Right atrium auricular region (tissue), 2 donors: Measurements from ENCODE around the gene CNNM2. TPM values are rescaled to one million over a fixed set of nuclear protein-coding genes. Genes with fewer than 3 reads are reported as not detected.
"Not testable (repeated sequence)": the region's sequence is repeated elsewhere in the genome, so short reads cannot be mapped to it uniquely, and the experiment has no call there.

Source experiments
- DNase-seq: peaks from one replicate; pipeline ENCODE4 v3.0.0-alpha.2; 2019; ENCODE audit warnings: low spot score
- H3K27ac ChIP-seq, 2 donors: fragments of 200-600 bp; sonication (generic); 1 replicate in 1 of 2; 2 replicates in 1 of 2; pipeline ENCODE4 v1.5.1; 2016 to 2019
- H3K27me3 ChIP-seq, 2 donors: fragments of 200-600 bp; sonication (generic); one replicate each; pipeline versions ENCODE4 v1.5.1 to v1.6.0; 2017 to 2019
- H3K36me3 ChIP-seq: fragments of 200-600 bp; sonication (generic); one replicate; pipeline ENCODE4 v1.5.1; 2016
- H3K4me1 ChIP-seq, 2 donors: fragments of 200-600 bp; sonication (generic); one replicate each; pipeline versions ENCODE4 v1.5.1 to v1.6.0; 2017 to 2019
- H3K4me3 ChIP-seq, 2 donors: fragments of 200-600 bp; sonication (generic); 1 replicate in 1 of 2; 2 replicates in 1 of 2; pipeline ENCODE4 v1.5.1; 2017 to 2019; ENCODE audit warnings: mild to moderate bottlenecking in 1 of 2, moderate library complexity in 1 of 2
- H3K9me3 ChIP-seq, 2 donors: fragments of 200-600 bp; sonication (generic); one replicate each; pipeline ENCODE4 v1.5.1; 2019
- total RNA-seq, 2 donors: library from RNA; depleted of rRNA; stranded (reverse); fragments of >200 nt; gene quantifications; one replicate each; pipeline ENCODE4 v1.1.0, GENCODE V29; 2016
- TF ChIP-seq, protein P1 (sequence below), 2 donors: fragments of 200-600 bp; sonication (generic); IDR thresholded peaks; one replicate each; pipeline ENCODE4 v1.5.1; 2019; ENCODE audit warnings: antibody characterized with exemption in 2 of 2

The CNNM2 gene
- total RNA-seq, 2 donors from 2014 or later: 3.3 to 4.1 TPM

DNA sequence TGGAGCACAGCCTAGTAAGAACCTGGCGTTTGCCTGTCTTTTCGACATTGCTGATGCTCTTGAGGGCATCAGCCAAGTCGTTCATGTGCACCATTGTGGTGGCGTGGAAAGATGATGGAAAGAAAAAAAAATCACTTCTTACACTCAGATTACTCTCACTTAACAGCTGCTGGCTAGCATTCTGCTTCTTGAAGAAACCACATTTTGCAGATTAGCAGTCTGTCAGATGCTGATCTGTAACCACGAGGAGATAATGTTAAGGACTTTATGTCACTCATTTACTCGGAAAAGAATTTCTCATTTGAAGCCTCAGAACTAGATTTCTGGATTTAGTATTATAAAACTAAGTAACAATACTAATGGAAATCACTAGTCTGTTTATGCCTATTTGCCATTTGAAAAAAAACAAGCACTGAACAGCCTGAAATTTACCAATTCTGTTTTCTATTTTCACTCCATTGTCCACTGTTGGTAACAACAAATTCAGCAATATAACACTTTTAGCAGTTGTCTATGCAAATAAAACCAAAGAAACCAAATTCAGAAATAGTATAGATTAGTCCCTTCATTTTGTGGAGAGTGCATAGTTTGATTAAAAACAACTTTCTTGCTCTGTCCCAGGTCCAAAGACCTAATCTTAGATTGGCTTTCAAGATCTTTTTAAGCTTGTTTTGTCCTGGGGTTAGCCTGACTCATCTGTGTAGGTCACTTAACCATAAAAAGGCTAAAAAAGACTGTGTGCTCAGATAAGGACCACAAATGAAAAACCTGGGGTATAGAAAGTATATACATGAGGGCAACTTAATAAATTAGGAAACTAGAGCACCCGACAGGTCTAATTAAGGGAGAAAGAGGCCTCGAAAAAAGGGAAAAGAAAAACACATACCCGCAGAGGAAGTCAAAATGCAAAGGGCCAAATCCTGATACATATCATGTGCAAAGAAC lies 207.5 kb downstream of the CNNM2 start:
- Histone ChIP-seq H3K27ac (no peak overlapping the region), H3K27me3 (no peaks in the 10 kb centered on the region), H3K9me3 (no peaks in the 10 kb centered on the region), H3K4me1 (peaks cover 0 to 46% of the 10 kb centered on the region in 2 donors), H3K36me3 (no peaks in the 10 kb centered on the region), H3K4me3 (no peak overlapping the region)
- TF ChIP-seq, protein P1, sequence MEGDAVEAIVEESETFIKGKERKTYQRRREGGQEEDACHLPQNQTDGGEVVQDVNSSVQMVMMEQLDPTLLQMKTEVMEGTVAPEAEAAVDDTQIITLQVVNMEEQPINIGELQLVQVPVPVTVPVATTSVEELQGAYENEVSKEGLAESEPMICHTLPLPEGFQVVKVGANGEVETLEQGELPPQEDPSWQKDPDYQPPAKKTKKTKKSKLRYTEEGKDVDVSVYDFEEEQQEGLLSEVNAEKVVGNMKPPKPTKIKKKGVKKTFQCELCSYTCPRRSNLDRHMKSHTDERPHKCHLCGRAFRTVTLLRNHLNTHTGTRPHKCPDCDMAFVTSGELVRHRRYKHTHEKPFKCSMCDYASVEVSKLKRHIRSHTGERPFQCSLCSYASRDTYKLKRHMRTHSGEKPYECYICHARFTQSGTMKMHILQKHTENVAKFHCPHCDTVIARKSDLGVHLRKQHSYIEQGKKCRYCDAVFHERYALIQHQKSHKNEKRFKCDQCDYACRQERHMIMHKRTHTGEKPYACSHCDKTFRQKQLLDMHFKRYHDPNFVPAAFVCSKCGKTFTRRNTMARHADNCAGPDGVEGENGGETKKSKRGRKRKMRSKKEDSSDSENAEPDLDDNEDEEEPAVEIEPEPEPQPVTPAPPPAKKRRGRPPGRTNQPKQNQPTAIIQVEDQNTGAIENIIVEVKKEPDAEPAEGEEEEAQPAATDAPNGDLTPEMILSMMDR (IDR thresholded peaks at IDR 0.05): no peak
- no peak for DNase-seq

DNA sequence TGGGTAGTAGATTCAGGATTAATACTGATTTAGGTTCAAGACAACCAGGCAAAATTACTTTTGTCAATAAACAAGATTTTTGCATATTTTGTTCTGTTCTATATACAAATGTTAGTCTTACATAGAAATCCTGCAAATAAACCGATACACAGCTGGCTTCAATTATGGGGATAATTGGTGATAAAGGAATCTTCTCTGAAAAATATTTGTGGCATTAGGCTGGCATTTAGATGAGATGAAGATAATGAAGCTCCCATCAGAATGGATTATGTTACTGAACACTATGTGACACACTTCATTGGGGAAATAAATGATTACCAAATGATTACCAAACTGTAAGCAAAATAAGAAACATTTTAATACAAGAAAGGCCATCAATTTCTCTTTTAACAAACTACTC lies 209.1 kb downstream of the CNNM2 start:
- Histone ChIP-seq H3K4me1 (peaks cover 0 to 32% of the 10 kb centered on the region in 2 donors), H3K27me3 (no peaks in the 10 kb centered on the region), H3K27ac (no peak overlapping the region), H3K9me3 (no peaks in the 10 kb centered on the region), H3K36me3 (no peaks in the 10 kb centered on the region), H3K4me3 (no peak overlapping the region)
- TF ChIP-seq, protein P1 (IDR thresholded peaks at IDR 0.05): no peak
- DNase-seq: no peak

DNA sequence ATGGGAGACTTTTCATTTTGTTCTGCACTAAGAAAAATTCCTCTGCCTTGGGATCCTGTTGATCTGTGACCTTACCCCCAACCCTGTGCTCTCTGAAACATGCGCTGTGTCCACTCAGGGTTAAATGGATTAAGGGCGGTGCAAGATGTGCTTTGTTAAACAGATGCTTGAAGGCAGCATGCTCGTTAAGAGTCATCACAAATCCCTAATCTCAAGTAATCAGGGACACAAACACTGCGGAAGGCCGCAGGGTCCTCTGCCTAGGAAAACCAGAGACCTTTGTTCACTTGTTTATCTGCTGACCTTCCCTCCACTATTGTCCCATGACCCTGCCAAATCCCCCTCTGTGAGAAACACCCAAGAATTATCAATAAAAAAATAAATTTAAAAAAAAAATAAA lies 212.1 kb downstream of the CNNM2 start:
- DNase-seq, H3K9me3 ChIP-seq, H3K27me3 ChIP-seq, H3K4me1 ChIP-seq, H3K27ac ChIP-seq, H3K4me3 ChIP-seq: not testable (repeated sequence)
- H3K36me3 ChIP-seq: peaks cover 10% of the 10 kb centered on the region

DNA sequence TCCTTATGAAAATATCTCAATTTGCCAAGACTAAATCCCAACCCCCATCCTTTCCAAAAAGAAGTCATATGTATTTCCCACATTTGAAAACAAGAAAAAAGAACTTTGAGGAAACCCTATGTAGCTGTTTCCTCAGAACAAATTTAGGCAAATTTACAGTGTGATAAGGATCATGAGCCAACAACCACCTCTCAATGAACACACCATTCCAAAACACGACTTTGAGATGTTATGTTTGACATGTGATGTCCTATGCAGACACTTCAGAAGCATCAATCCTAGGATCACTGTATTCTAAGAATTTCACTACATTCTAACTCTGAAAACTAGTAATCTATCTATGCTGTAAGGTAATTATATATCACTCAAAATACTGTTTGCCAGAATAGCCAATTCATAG lies 212.8 kb downstream of the CNNM2 start:
- Histone ChIP-seq H3K27ac (no peak overlapping the region), H3K36me3 (peaks cover 12% of the 10 kb centered on the region), H3K9me3 (no peaks in the 10 kb centered on the region), H3K4me1 (peaks cover 0 to 2% of the 10 kb centered on the region in 2 donors), H3K27me3 (no peaks in the 10 kb centered on the region), H3K4me3 (no peak overlapping the region)
- no peak for DNase-seq
- TF ChIP-seq, protein P1 (IDR thresholded peaks at IDR 0.05): no peak

DNA sequence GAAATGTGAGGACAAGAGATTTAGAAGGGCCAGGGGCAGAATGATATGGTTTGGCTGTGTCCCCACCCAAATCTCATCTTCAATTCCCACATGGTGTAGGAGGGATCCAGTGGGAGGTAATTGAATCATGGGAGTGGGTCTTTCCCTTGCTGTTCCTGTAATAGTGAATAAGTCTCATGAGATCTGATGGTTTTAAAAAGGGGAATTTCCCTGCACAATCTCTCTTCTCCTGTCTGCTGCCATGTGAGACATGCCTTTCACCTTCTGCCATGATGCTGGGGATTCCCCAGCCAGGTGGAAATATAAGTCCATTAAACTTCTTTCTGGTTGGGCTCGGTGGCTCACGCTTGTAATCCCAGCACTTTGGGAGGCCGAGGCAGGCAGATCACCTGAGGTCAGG lies 217.1 kb downstream of the CNNM2 start:
- H3K4me3 ChIP-seq, H3K27ac ChIP-seq, DNase-seq, H3K27me3 ChIP-seq, H3K4me1 ChIP-seq, H3K9me3 ChIP-seq: not testable (repeated sequence)
- H3K36me3 ChIP-seq: peaks cover 18% of the 10 kb centered on the region

DNA sequence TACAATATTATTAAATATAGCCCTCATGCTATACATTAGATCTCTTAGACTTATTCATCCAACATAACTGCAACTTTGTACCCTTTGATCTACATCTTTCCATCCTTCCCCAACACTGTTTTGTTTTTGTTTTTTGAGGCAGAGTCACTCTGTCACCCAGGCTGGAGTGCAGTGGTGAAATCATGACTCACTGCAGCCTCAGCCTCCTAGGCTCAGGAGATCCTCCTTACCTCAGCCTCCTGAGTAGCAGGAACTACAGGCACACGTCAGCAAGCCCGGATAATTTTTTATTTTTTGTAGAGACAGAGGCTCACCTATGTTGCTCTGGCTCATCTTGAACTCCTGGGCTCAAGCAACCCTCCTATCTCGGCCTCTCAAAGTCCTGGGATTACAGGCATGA lies 221.7 kb downstream of the CNNM2 start:
- TF ChIP-seq, protein P1 (IDR thresholded peaks at IDR 0.05): no peak
- no peak for DNase-seq
- peaks cover 16% of the 10 kb centered on the region for H3K36me3 ChIP-seq
- no peaks in the 10 kb centered on the region for H3K9me3 ChIP-seq
- no peaks in the 10 kb centered on the region for H3K27me3 ChIP-seq
- no peak overlapping the region for H3K27ac ChIP-seq
- peaks cover 0 to 3% of the 10 kb centered on the region in 2 donors for H3K4me1 ChIP-seq
- H3K4me3 ChIP-seq: no peak overlapping the region

Other genes with a start within 250 kb of the CNNM2 start
- 1 to 10 TPM; 5.7 to 6.4 TPM for gene ARL3, start 203.9 kb upstream of the CNNM2 start, total RNA-seq
- gene SFXN2, start 203.7 kb upstream of the CNNM2 start, total RNA-seq: 1 to 10 TPM in 1 of 2 donors, under 1 TPM in 1; 0.59 to 2.7 TPM
- 10 to 100 TPM; 46.1 to 94.4 TPM for gene WBP1L, start 174.3 kb upstream of the CNNM2 start, total RNA-seq
- gene CYP17A1, start 80.9 kb upstream of the CNNM2 start, total RNA-seq: under 1 TPM in 1 of 2 donors, not detected in 1; 0.47 TPM
- gene BORCS7, start 64.0 kb upstream of the CNNM2 start, total RNA-seq: 10 to 100 TPM; 22.5 to 25.3 TPM
- gene AS3MT, start 48.8 kb upstream of the CNNM2 start, total RNA-seq: 10 to 100 TPM; 11.7 to 17.3 TPM